ENCODE results near the gene FXYD1.

Gene FXYD1

DNA sequence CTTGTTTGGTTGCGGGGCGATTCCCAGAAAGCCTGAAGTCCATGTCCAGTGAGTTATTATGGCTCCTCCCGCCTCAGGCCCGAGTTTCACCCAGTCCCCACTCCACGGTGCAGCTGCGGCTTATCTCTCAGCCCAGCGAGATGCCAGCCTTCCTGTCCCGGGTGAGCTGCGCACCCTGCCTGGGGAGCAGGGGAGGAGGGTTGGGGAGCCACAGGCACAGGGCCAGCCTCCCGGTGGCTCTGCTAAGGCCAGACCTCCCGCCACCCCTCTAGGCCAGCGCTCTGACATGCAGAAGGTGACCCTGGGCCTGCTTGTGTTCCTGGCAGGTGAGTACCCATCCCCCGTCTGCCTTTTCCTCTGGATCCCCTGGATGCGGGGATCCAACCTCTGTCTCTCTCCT lies 19.5 kb upstream of the FXYD1 start:
- no peak overlapping the region for H3K14ac ChIP-seq (ENCODE audit: low read length)
- no peak overlapping the region for H3K4me3 ChIP-seq (ENCODE audit: low read length in 2 of 2)
- no peak overlapping the region for H2BK5ac ChIP-seq (ENCODE audit: low read length)
- no peak overlapping the region for H3K23ac ChIP-seq (ENCODE audit: low read depth, low read length, poor library complexity)
- no peak overlapping the region for H3K18ac ChIP-seq (ENCODE audit: low read length)
- no peak overlapping the region for H3K27ac ChIP-seq (replicated peaks; ENCODE audit: low read length)
- no peak overlapping the region for H4K91ac ChIP-seq (ENCODE audit: low read depth, low read length, poor library complexity)
- H2BK120ac ChIP-seq (ENCODE audit: low read depth, low read length) = no peak overlapping the region
- no peak overlapping the region for H3K4me2 ChIP-seq (ENCODE audit: insufficient read depth, low read length, poor library complexity, severe bottlenecking)
- H4K8ac ChIP-seq (ENCODE audit: low read depth, low read length) = no peak overlapping the region
- no peak overlapping the region for H3K4ac ChIP-seq (ENCODE audit: low read length)
- H2BK15ac ChIP-seq (ENCODE audit: low read length) = no peak overlapping the region
- no peaks in the 10 kb centered on the region for H3K79me1 ChIP-seq (ENCODE audit: low read depth, low read length)
- H3K27me3 ChIP-seq (ENCODE audit: control insufficient read depth in 3 of 3, insufficient read depth in 3 of 3, low read depth in 1 of 3, low read length in 3 of 3) = peaks cover 0 to 39% (median 0%) of the 10 kb centered on the region in 3 experiments
- WGBS, 2 donors (ENCODE audit: extremely low coverage in 2 of 2, insufficient read length in 2 of 2, insufficient replicate concordance in 1 of 2) = no CpG with 5 or more reads among the region's 14 CpGs
- peaks cover 5 to 22% of the 10 kb centered on the region in 2 donors for H3K4me1 ChIP-seq (ENCODE audit: control insufficient read depth in 2 of 2, insufficient read depth in 1 of 2, low read depth in 1 of 2, low read length in 2 of 2)
- peak overlapping the region; percentile 47 for H2AK5ac ChIP-seq (ENCODE audit: low read depth, low read length)
- no peak overlapping the region for H2BK12ac ChIP-seq (ENCODE audit: low read length)
- H2AFZ ChIP-seq (ENCODE audit: low read length) = no peak overlapping the region
- peak overlapping the region; percentile 53 for H3K9ac ChIP-seq (ENCODE audit: low read depth, low read length, poor library complexity)
- no peaks in the 10 kb centered on the region for H3K9me3 ChIP-seq (replicated peaks in 1 of 2; ENCODE audit: control insufficient read depth in 2 of 2, insufficient read depth in 1 of 2, low read depth in 1 of 2, low read length in 2 of 2)
- no peaks in the 10 kb centered on the region for H3K36me3 ChIP-seq (replicated peaks in 1 of 2; ENCODE audit: control insufficient read depth in 2 of 2, insufficient read depth in 2 of 2, low read length in 2 of 2)
- DNase-seq (ENCODE audit: low spot score) = no peak

DNA sequence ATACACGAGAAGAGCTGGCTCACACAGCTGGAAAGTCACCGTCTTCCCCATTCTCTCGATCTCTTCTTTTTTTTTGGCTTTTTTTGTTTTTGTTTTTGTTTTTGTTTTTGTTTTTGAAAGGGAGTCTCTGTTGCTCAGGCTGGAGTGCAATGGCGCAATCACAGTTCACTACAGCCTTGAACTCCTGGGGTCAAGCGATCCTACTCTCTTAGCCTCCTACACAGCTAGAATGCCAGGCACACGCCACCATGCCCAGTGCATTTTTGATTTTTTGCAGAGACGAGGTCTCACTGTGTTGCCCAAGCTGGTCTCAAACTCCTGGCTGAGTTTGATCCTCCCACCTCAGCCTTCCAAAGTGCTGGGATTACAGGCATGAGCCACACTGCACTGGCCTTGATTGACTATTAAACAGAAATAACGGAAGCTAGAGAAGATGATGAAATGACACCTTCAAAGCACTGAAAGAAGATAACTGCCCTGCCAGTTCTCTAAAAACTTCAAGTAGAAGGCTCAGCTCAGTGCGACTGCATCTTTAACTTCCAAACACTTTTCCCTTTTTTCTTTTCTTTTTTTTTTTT lies 19.0 kb upstream of the FXYD1 start:
- H2BK12ac ChIP-seq (ENCODE audit: low read length) = no peak overlapping the region
- H3K4me1 ChIP-seq (ENCODE audit: control insufficient read depth in 2 of 2, insufficient read depth in 1 of 2, low read depth in 1 of 2, low read length in 2 of 2) = peaks cover 5 to 23% of the 10 kb centered on the region in 2 donors
- H3K79me1 ChIP-seq (ENCODE audit: low read depth, low read length) = no peaks in the 10 kb centered on the region
- no peak overlapping the region for H2BK120ac ChIP-seq (ENCODE audit: low read depth, low read length)
- peaks cover 0 to 39% (median 0%) of the 10 kb centered on the region in 3 experiments for H3K27me3 ChIP-seq (ENCODE audit: control insufficient read depth in 3 of 3, insufficient read depth in 3 of 3, low read depth in 1 of 3, low read length in 3 of 3)
- no peaks in the 10 kb centered on the region for H3K36me3 ChIP-seq (replicated peaks in 1 of 2; ENCODE audit: control insufficient read depth in 2 of 2, insufficient read depth in 2 of 2, low read length in 2 of 2)
- no peak overlapping the region for H3K9ac ChIP-seq (ENCODE audit: low read depth, low read length, poor library complexity)
- H3K4me3 ChIP-seq (ENCODE audit: low read length in 2 of 2) = no peak overlapping the region
- no peak overlapping the region for H3K4ac ChIP-seq (ENCODE audit: low read length)
- H4K8ac ChIP-seq (ENCODE audit: low read depth, low read length) = no peak overlapping the region
- no peak overlapping the region for H2BK15ac ChIP-seq (ENCODE audit: low read length)
- no CpG with 5 or more reads among the region's 9 CpGs for WGBS, 2 donors (ENCODE audit: extremely low coverage in 2 of 2, insufficient read length in 2 of 2, insufficient replicate concordance in 1 of 2)
- no peak overlapping the region for H3K14ac ChIP-seq (ENCODE audit: low read length)
- H2AFZ ChIP-seq (ENCODE audit: low read length) = no peak overlapping the region
- no peak overlapping the region for H2BK5ac ChIP-seq (ENCODE audit: low read length)
- H3K27ac ChIP-seq (replicated peaks; ENCODE audit: low read length) = no peak overlapping the region
- H3K23ac ChIP-seq (ENCODE audit: low read depth, low read length, poor library complexity) = no peak overlapping the region
- H3K9me3 ChIP-seq (replicated peaks in 1 of 2; ENCODE audit: control insufficient read depth in 2 of 2, insufficient read depth in 1 of 2, low read depth in 1 of 2, low read length in 2 of 2) = no peaks in the 10 kb centered on the region
- no peak overlapping the region for H2AK5ac ChIP-seq (ENCODE audit: low read depth, low read length)
- no peak overlapping the region for H3K4me2 ChIP-seq (ENCODE audit: insufficient read depth, low read length, poor library complexity, severe bottlenecking)
- no peak overlapping the region for H4K91ac ChIP-seq (ENCODE audit: low read depth, low read length, poor library complexity)
- no peak for DNase-seq (ENCODE audit: low spot score)
- H3K18ac ChIP-seq (ENCODE audit: low read length) = no peak overlapping the region

DNA sequence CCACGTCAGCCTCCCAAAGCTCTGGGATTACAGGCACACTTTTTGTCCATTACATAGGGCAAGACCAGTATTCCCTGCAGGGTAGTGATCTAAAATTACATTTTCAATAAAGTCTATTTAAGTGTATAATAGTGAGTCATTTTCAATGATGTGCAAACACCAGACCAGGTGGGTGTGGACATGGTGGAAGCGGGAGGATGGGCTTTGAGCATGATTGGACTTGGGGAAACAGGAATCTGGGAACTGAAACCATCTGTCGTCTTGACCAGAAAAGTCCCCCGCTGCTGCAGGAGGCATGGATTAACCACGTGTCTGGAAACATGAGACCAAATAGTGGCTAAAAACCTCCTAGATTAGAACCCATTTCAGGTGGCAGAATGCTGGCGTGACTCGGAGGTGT lies 18.1 kb upstream of the FXYD1 start:
- no peaks in the 10 kb centered on the region for H3K36me3 ChIP-seq (replicated peaks in 1 of 2; ENCODE audit: control insufficient read depth in 2 of 2, insufficient read depth in 2 of 2, low read length in 2 of 2)
- H3K27me3 ChIP-seq (ENCODE audit: control insufficient read depth in 3 of 3, insufficient read depth in 3 of 3, low read depth in 1 of 3, low read length in 3 of 3) = peaks cover 0 to 39% (median 0%) of the 10 kb centered on the region in 3 experiments
- no peak overlapping the region for H3K27ac ChIP-seq (replicated peaks; ENCODE audit: low read length)
- H2AK5ac ChIP-seq (ENCODE audit: low read depth, low read length) = no peak overlapping the region
- peak overlapping the region; percentile 35 for H2BK15ac ChIP-seq (ENCODE audit: low read length)
- no peak overlapping the region for H3K18ac ChIP-seq (ENCODE audit: low read length)
- no peak for DNase-seq (ENCODE audit: low spot score)
- no peak overlapping the region for H2AFZ ChIP-seq (ENCODE audit: low read length)
- no peak overlapping the region for H3K14ac ChIP-seq (ENCODE audit: low read length)
- no peak overlapping the region for H3K23ac ChIP-seq (ENCODE audit: low read depth, low read length, poor library complexity)
- no peak overlapping the region for H3K9ac ChIP-seq (ENCODE audit: low read depth, low read length, poor library complexity)
- H3K4me2 ChIP-seq (ENCODE audit: insufficient read depth, low read length, poor library complexity, severe bottlenecking) = no peak overlapping the region
- H3K4me1 ChIP-seq (ENCODE audit: control insufficient read depth in 2 of 2, insufficient read depth in 1 of 2, low read depth in 1 of 2, low read length in 2 of 2) = peaks cover 5 to 16% of the 10 kb centered on the region in 2 donors
- no peak overlapping the region for H2BK5ac ChIP-seq (ENCODE audit: low read length)
- no peak overlapping the region for H2BK120ac ChIP-seq (ENCODE audit: low read depth, low read length)
- WGBS, 2 donors (ENCODE audit: extremely low coverage in 2 of 2, insufficient read length in 2 of 2, insufficient replicate concordance in 1 of 2) = no CpG with 5 or more reads among the region's 7 CpGs
- H2BK12ac ChIP-seq (ENCODE audit: low read length) = no peak overlapping the region
- no peak overlapping the region for H4K91ac ChIP-seq (ENCODE audit: low read depth, low read length, poor library complexity)
- H3K9me3 ChIP-seq (replicated peaks in 1 of 2; ENCODE audit: control insufficient read depth in 2 of 2, insufficient read depth in 1 of 2, low read depth in 1 of 2, low read length in 2 of 2) = no peaks in the 10 kb centered on the region
- H3K79me1 ChIP-seq (ENCODE audit: low read depth, low read length) = no peaks in the 10 kb centered on the region
- H3K4ac ChIP-seq (ENCODE audit: low read length) = no peak overlapping the region
- no peak overlapping the region for H3K4me3 ChIP-seq (ENCODE audit: low read length in 2 of 2)
- no peak overlapping the region for H4K8ac ChIP-seq (ENCODE audit: low read depth, low read length)

DNA sequence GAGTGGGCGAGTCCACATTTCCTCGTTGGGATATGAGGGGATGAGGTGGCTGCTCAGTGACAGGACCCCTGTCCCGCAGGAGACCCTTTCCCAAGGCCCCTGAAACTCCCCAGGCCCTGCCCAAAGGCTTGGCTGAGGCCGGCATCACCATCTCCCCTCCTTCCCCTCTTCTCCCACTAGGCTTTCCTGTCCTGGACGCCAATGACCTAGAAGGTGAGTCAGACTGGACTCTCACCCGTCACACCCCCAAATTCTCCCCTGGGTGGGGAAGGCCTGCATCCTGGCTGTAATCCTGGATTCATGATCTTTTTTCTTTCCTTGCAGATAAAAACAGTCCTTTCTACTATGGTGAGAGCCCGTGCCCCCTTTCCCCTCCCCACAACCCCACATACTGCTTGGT lies 17.7 kb upstream of the FXYD1 start:
- Histone ChIP-seq H4K8ac (ENCODE audit: low read depth, low read length) (no peak overlapping the region), H3K14ac (ENCODE audit: low read length) (no peak overlapping the region), H2AK5ac (ENCODE audit: low read depth, low read length) (no peak overlapping the region), H3K23ac (ENCODE audit: low read depth, low read length, poor library complexity) (no peak overlapping the region), H2BK120ac (ENCODE audit: low read depth, low read length) (no peak overlapping the region), H3K27ac (replicated peaks; ENCODE audit: low read length) (no peak overlapping the region), H3K9ac (ENCODE audit: low read depth, low read length, poor library complexity) (no peak overlapping the region), H3K18ac (ENCODE audit: low read length) (no peak overlapping the region), H3K4me3 (ENCODE audit: low read length in 2 of 2) (no peak overlapping the region), H3K4me2 (ENCODE audit: insufficient read depth, low read length, poor library complexity, severe bottlenecking) (no peak overlapping the region), H3K36me3 (replicated peaks in 1 of 2; ENCODE audit: control insufficient read depth in 2 of 2, insufficient read depth in 2 of 2, low read length in 2 of 2) (no peaks in the 10 kb centered on the region), H4K91ac (ENCODE audit: low read depth, low read length, poor library complexity) (no peak overlapping the region), H3K4ac (ENCODE audit: low read length) (no peak overlapping the region), H3K9me3 (replicated peaks in 1 of 2; ENCODE audit: control insufficient read depth in 2 of 2, insufficient read depth in 1 of 2, low read depth in 1 of 2, low read length in 2 of 2) (no peaks in the 10 kb centered on the region), H2BK5ac (ENCODE audit: low read length) (no peak overlapping the region), H3K27me3 (ENCODE audit: control insufficient read depth in 3 of 3, insufficient read depth in 3 of 3, low read depth in 1 of 3, low read length in 3 of 3) (peaks cover 0 to 39% (median 0%) of the 10 kb centered on the region in 3 experiments), H2BK15ac (ENCODE audit: low read length) (peak overlapping the region; percentile 35), H2AFZ (ENCODE audit: low read length) (no peak overlapping the region), H3K79me1 (ENCODE audit: low read depth, low read length) (no peaks in the 10 kb centered on the region), H3K4me1 (ENCODE audit: control insufficient read depth in 2 of 2, insufficient read depth in 1 of 2, low read depth in 1 of 2, low read length in 2 of 2) (peaks cover 5 to 15% of the 10 kb centered on the region in 2 donors), H2BK12ac (ENCODE audit: low read length) (no peak overlapping the region)
- WGBS, 2 donors (ENCODE audit: extremely low coverage in 2 of 2, insufficient read length in 2 of 2, insufficient replicate concordance in 1 of 2) = no CpG with 5 or more reads among the region's 7 CpGs
- no peak for DNase-seq (ENCODE audit: low spot score)

Data from neuronal stem cell (in vitro differentiated cells).